Measurements from ENCODE around the gene USP2.
A peak's percentile ranks its signal among the peaks of the same experiment; 100 is the strongest.

Gene USP2

DNA sequence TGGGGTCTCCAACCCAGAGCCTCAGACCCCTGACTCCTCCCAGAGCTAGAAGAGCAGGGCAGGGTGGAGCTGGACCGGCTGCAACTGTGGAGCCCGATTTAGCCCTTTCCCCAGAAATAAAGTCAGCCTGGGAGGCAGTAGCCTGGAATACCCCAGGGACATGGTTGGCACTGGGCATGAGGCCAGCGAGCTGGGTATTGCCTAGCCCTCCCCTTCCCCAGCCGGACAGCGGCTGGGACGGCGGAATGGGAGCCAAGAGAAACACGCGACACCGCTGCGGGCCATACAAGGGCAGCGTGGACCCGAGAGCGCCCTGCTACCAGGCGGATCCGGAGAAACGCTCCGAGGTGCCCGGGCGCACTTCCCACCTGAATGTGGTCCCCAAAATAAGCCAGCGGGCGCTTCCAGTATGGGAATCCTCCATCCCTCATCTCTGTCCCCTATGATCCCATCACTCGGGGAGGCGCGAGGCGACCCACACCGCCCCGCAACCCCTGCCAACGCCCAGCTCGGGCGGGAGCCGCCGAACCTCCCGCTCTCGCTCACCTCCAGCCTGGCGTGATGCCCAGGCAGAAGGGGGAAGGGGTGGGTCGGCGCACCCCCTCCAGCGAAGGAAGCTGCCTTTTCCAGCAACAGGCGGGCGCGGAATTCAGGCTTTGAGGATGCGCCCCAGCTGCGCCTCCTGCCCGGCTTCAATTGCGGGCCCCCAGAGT is 65.3 kb downstream of the USP2 start:
- Histone ChIP-seq H4K91ac (ENCODE audit: low read length) (peak overlapping the region; percentile 40), H2AK5ac (ENCODE audit: low read length, severe bottlenecking) (peak overlapping the region; percentile 23), H2BK5ac (ENCODE audit: low read depth, low read length, poor library complexity, severe bottlenecking) (no peak overlapping the region), H2BK15ac (ENCODE audit: low read depth, poor library complexity, severe bottlenecking) (no peak overlapping the region), H4K8ac (ENCODE audit: low read length) (peak overlapping the region; percentile 12), H3K36me3 (ENCODE audit: control insufficient read depth in 1 of 2, insufficient read depth in 2 of 2, low read depth in 1 of 2, low read length in 2 of 2) (peaks cover 1 to 30% of the 10 kb centered on the region in 2 experiments), H3K9me3 (ENCODE audit: control insufficient read depth, low read length) (no peaks in the 10 kb centered on the region), H3K4me3 (ENCODE audit: insufficient read depth in 1 of 2, low read depth in 1 of 2, low read length in 2 of 2) (peak overlapping the region; percentile 49 to 77), H3K4me2 (ENCODE audit: low read length, poor library complexity, severe bottlenecking) (peak overlapping the region; percentile 55), H2AFZ (ENCODE audit: low read depth, low read length) (peak overlapping the region; percentile 7), H3K9ac (ENCODE audit: low read length) (no peak overlapping the region), H3K4ac (ENCODE audit: low read depth in 1 of 2, low read length in 2 of 2) (no peak overlapping the region), H2BK12ac (ENCODE audit: low read length in 2 of 2) (peak overlapping the region in 1 of 2 experiments; percentile 0), H3K27me3 (ENCODE audit: control insufficient read depth in 1 of 2, insufficient read depth in 1 of 2, low read length in 2 of 2) (peaks cover 0 to 50% of the 10 kb centered on the region in 2 experiments), H2BK120ac (ENCODE audit: low read depth, low read length) (no peak overlapping the region), H3K18ac (ENCODE audit: low read depth in 1 of 2, low read length in 2 of 2) (peak overlapping the region; percentile 30 to 38), H3K14ac (ENCODE audit: low read length in 2 of 2) (peak overlapping the region in 1 of 2 experiments; percentile 63), H3K79me1 (replicated peaks; ENCODE audit: low read length, poor library complexity, severe bottlenecking) (peaks cover 17% of the 10 kb centered on the region), H3K4me1 (ENCODE audit: control insufficient read depth, insufficient read depth, low read depth, low read length) (peaks cover 46% of the 10 kb centered on the region), H3K23ac (ENCODE audit: low read length in 2 of 2) (peak overlapping the region in 1 of 2 experiments; percentile 79), H3K27ac (ENCODE audit: low read length, poor library complexity, severe bottlenecking) (no peak overlapping the region)
- peak; percentile 32 for DNase-seq
- 2% methylated on average over 46 of the region's 46 CpGs for WGBS

GRCh38 chr11:119315131-119316015 is 66.1 kb downstream of the USP2 start:
- no peak overlapping the region for H3K9ac ChIP-seq (ENCODE audit: low read length)
- peak overlapping the region in 1 of 2 experiments; percentile 61 for H3K14ac ChIP-seq (ENCODE audit: low read length in 2 of 2)
- no peak overlapping the region for H2AFZ ChIP-seq (ENCODE audit: low read depth, low read length)
- peaks cover 0 to 47% of the 10 kb centered on the region in 2 experiments for H3K27me3 ChIP-seq (ENCODE audit: control insufficient read depth in 1 of 2, insufficient read depth in 1 of 2, low read length in 2 of 2)
- no peak overlapping the region for H3K4ac ChIP-seq (ENCODE audit: low read depth in 1 of 2, low read length in 2 of 2)
- DNase-seq = peak; percentile 28
- peaks cover 5 to 38% of the 10 kb centered on the region in 2 experiments for H3K36me3 ChIP-seq (ENCODE audit: control insufficient read depth in 1 of 2, insufficient read depth in 2 of 2, low read depth in 1 of 2, low read length in 2 of 2)
- peak overlapping the region; percentile 23 for H2AK5ac ChIP-seq (ENCODE audit: low read length, severe bottlenecking)
- peaks cover 17% of the 10 kb centered on the region for H3K79me1 ChIP-seq (replicated peaks; ENCODE audit: low read length, poor library complexity, severe bottlenecking)
- peak overlapping the region; percentile 19 for H4K8ac ChIP-seq (ENCODE audit: low read length)
- 27% methylated on average over 20 of the region's 29 CpGs for WGBS
- peaks cover 41% of the 10 kb centered on the region for H3K4me1 ChIP-seq (ENCODE audit: control insufficient read depth, insufficient read depth, low read depth, low read length)
- peak overlapping the region in 1 of 2 experiments; percentile 57 for H2BK12ac ChIP-seq (ENCODE audit: low read length in 2 of 2)
- H4K91ac ChIP-seq (ENCODE audit: low read length) = peak overlapping the region; percentile 40
- H2BK120ac ChIP-seq (ENCODE audit: low read depth, low read length) = no peak overlapping the region
- H3K18ac ChIP-seq (ENCODE audit: low read depth in 1 of 2, low read length in 2 of 2) = peak overlapping the region in 1 of 2 experiments; percentile 41
- H3K4me3 ChIP-seq (ENCODE audit: insufficient read depth in 1 of 2, low read depth in 1 of 2, low read length in 2 of 2) = peak overlapping the region; percentile 49 to 77
- H3K23ac ChIP-seq (ENCODE audit: low read length in 2 of 2) = peak overlapping the region in 1 of 2 experiments; percentile 46
- peak overlapping the region; percentile 55 for H3K4me2 ChIP-seq (ENCODE audit: low read length, poor library complexity, severe bottlenecking)
- no peaks in the 10 kb centered on the region for H3K9me3 ChIP-seq (ENCODE audit: control insufficient read depth, low read length)
- H2BK15ac ChIP-seq (ENCODE audit: low read depth, poor library complexity, severe bottlenecking) = no peak overlapping the region
- H2BK5ac ChIP-seq (ENCODE audit: low read depth, low read length, poor library complexity, severe bottlenecking) = no peak overlapping the region
- no peak overlapping the region for H3K27ac ChIP-seq (ENCODE audit: low read length, poor library complexity, severe bottlenecking)

GRCh38 chr11:119314726-119315125 is 66.8 kb downstream of the USP2 start:
- no peak overlapping the region for H4K8ac ChIP-seq (ENCODE audit: low read length)
- H3K9ac ChIP-seq (ENCODE audit: low read length) = no peak overlapping the region
- H3K23ac ChIP-seq (ENCODE audit: low read length in 2 of 2) = no peak overlapping the region
- no peak overlapping the region for H4K91ac ChIP-seq (ENCODE audit: low read length)
- H2BK12ac ChIP-seq (ENCODE audit: low read length in 2 of 2) = no peak overlapping the region
- peaks cover 17% of the 10 kb centered on the region for H3K79me1 ChIP-seq (replicated peaks; ENCODE audit: low read length, poor library complexity, severe bottlenecking)
- H3K4ac ChIP-seq (ENCODE audit: low read depth in 1 of 2, low read length in 2 of 2) = no peak overlapping the region
- no peak overlapping the region for H3K18ac ChIP-seq (ENCODE audit: low read depth in 1 of 2, low read length in 2 of 2)
- peak overlapping the region; percentile 55 for H3K4me2 ChIP-seq (ENCODE audit: low read length, poor library complexity, severe bottlenecking)
- no peak overlapping the region for H3K27ac ChIP-seq (ENCODE audit: low read length, poor library complexity, severe bottlenecking)
- peaks cover 0 to 46% of the 10 kb centered on the region in 2 experiments for H3K27me3 ChIP-seq (ENCODE audit: control insufficient read depth in 1 of 2, insufficient read depth in 1 of 2, low read length in 2 of 2)
- H2AK5ac ChIP-seq (ENCODE audit: low read length, severe bottlenecking) = no peak overlapping the region
- no peak overlapping the region for H2BK120ac ChIP-seq (ENCODE audit: low read depth, low read length)
- WGBS = 91% methylated on average over 18 of the region's 18 CpGs
- H2BK15ac ChIP-seq (ENCODE audit: low read depth, poor library complexity, severe bottlenecking) = no peak overlapping the region
- no peak overlapping the region for H3K4me3 ChIP-seq (ENCODE audit: insufficient read depth in 1 of 2, low read depth in 1 of 2, low read length in 2 of 2)
- no peak overlapping the region for H2BK5ac ChIP-seq (ENCODE audit: low read depth, low read length, poor library complexity, severe bottlenecking)
- no peaks in the 10 kb centered on the region for H3K9me3 ChIP-seq (ENCODE audit: control insufficient read depth, low read length)
- H3K14ac ChIP-seq (ENCODE audit: low read length in 2 of 2) = no peak overlapping the region
- no peak overlapping the region for H2AFZ ChIP-seq (ENCODE audit: low read depth, low read length)
- H3K36me3 ChIP-seq (ENCODE audit: control insufficient read depth in 1 of 2, insufficient read depth in 2 of 2, low read depth in 1 of 2, low read length in 2 of 2) = peaks cover 7 to 45% of the 10 kb centered on the region in 2 experiments
- peaks cover 38% of the 10 kb centered on the region for H3K4me1 ChIP-seq (ENCODE audit: control insufficient read depth, insufficient read depth, low read depth, low read length)
- no peak for DNase-seq

DNA sequence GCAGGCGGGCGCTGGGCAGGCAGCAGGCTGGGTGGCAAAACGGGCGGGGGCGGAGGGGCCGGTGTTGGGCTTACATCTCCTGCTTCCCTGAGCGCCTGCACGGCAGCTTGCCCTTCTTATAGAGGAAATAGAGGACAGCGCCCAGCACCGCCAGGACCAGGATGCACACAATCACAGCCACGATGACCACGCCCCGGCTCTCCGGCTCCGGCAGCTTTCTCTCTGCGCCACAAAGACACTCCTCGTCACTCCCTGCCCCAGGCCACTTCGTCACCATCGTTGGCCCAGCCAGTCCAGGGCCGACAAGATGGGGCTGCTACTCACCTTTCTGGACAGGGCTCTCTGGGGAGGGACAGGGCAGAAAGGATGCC is 70.8 kb downstream of the USP2 start:
- Histone ChIP-seq H2BK5ac (ENCODE audit: low read depth, low read length, poor library complexity, severe bottlenecking) (no peak overlapping the region), H2AFZ (ENCODE audit: low read depth, low read length) (no peak overlapping the region), H3K4me2 (ENCODE audit: low read length, poor library complexity, severe bottlenecking) (no peak overlapping the region), H3K79me1 (replicated peaks; ENCODE audit: low read length, poor library complexity, severe bottlenecking) (peaks cover 9% of the 10 kb centered on the region), H4K8ac (ENCODE audit: low read length) (no peak overlapping the region), H3K36me3 (ENCODE audit: control insufficient read depth in 1 of 2, insufficient read depth in 2 of 2, low read depth in 1 of 2, low read length in 2 of 2) (peaks cover 17 to 70% of the 10 kb centered on the region in 2 experiments), H3K4ac (ENCODE audit: low read depth in 1 of 2, low read length in 2 of 2) (no peak overlapping the region), H2BK15ac (ENCODE audit: low read depth, poor library complexity, severe bottlenecking) (no peak overlapping the region), H4K91ac (ENCODE audit: low read length) (no peak overlapping the region), H2BK120ac (ENCODE audit: low read depth, low read length) (no peak overlapping the region), H2BK12ac (ENCODE audit: low read length in 2 of 2) (no peak overlapping the region), H3K9ac (ENCODE audit: low read length) (no peak overlapping the region), H3K4me3 (ENCODE audit: insufficient read depth in 1 of 2, low read depth in 1 of 2, low read length in 2 of 2) (no peak overlapping the region), H2AK5ac (ENCODE audit: low read length, severe bottlenecking) (no peak overlapping the region), H3K27me3 (ENCODE audit: control insufficient read depth in 1 of 2, insufficient read depth in 1 of 2, low read length in 2 of 2) (peaks cover 0 to 21% of the 10 kb centered on the region in 2 experiments), H3K4me1 (ENCODE audit: control insufficient read depth, insufficient read depth, low read depth, low read length) (peaks cover 12% of the 10 kb centered on the region), H3K9me3 (ENCODE audit: control insufficient read depth, low read length) (no peaks in the 10 kb centered on the region), H3K23ac (ENCODE audit: low read length in 2 of 2) (no peak overlapping the region), H3K14ac (ENCODE audit: low read length in 2 of 2) (no peak overlapping the region), H3K18ac (ENCODE audit: low read depth in 1 of 2, low read length in 2 of 2) (no peak overlapping the region), H3K27ac (ENCODE audit: low read length, poor library complexity, severe bottlenecking) (no peak overlapping the region)
- no peak for DNase-seq
- 95% methylated on average over 20 of the region's 20 CpGs for WGBS
